ENCODE data around the gene UBR2. TPM values are rescaled to one million over a fixed set of nuclear protein-coding genes. Genes with fewer than 3 reads are reported as not detected.

UBR2 gene
- total RNA-seq, 4 donors from 2014 or later: 36.3 to 54.0 (median 44.3) TPM

DNA sequence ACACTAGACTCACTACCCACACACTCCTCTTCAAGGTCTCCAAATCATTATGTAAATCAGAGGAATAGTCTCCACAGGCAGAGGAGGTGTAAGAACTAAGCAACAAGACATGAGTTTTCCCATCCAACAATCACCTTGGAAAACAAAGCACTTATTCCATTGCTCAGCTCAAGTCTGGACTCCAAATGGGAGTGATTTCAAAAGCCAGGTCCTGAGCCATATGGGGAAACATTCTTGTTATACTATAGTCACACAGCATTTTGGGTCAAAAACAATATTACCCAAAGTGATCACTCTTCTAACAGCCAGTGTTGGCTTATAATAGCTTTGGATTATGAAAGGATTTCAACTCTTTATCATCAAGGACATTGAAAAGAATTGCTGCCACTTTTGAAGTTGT, 162.2 kb downstream of the UBR2 start:
- Histone ChIP-seq H3K36me3 (no peaks in the 10 kb centered on the region), H3K4me3 (replicated peaks in 1 of 3) (no peak overlapping the region), H3K27me3 (no peaks in the 10 kb centered on the region), H3K27ac (peak overlapping the region; percentile 73 to 88 (median 78)), H3K4me1 (peaks cover 6 to 13% of the 10 kb centered on the region in 2 donors), H3K9me3 (no peaks in the 10 kb centered on the region)
- TF ChIP-seq, protein P1, sequence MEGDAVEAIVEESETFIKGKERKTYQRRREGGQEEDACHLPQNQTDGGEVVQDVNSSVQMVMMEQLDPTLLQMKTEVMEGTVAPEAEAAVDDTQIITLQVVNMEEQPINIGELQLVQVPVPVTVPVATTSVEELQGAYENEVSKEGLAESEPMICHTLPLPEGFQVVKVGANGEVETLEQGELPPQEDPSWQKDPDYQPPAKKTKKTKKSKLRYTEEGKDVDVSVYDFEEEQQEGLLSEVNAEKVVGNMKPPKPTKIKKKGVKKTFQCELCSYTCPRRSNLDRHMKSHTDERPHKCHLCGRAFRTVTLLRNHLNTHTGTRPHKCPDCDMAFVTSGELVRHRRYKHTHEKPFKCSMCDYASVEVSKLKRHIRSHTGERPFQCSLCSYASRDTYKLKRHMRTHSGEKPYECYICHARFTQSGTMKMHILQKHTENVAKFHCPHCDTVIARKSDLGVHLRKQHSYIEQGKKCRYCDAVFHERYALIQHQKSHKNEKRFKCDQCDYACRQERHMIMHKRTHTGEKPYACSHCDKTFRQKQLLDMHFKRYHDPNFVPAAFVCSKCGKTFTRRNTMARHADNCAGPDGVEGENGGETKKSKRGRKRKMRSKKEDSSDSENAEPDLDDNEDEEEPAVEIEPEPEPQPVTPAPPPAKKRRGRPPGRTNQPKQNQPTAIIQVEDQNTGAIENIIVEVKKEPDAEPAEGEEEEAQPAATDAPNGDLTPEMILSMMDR (IDR thresholded peaks at IDR 0.05): no peak
- TF ChIP-seq POLR2A (IDR thresholded peaks at IDR 0.05): no peak
- DNase-seq: no peak
- intact Hi-C loops (cut with DNase I): loop anchor here (2.0 to 10.0 kb wide), 2 partner anchors 65 to 149 kb away; partner anchors contain the start of gene RPL7L1

DNA sequence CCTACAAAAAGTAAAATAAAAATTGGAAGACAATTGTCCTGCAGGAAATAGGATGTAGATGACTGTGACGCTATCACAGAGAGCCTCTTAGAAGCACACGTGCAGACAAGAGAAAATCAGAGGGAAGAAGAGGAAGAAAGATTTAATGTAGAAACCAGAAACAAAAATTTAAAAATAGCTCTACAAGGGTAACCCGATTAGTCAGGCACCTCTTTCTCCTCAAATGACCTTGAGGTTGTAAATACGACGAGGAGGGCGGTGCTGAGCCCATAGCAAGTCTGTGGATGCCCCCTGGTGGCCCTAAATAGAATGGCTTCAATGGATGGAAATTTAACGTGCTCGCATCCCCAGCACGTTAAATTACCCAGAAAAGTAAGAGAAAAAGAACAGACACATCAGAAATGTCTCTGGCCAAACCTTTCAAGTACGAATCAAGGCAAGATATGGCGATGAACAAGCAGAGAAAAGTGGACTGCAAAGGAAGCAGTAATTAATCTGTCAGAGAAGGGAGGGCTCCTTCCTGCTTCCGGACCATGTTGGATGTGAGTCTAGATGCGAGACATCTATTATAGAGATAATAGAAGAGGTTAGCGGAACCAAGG, 162.8 kb downstream of the UBR2 start:
- H3K4me3 ChIP-seq (replicated peaks in 1 of 3): peak overlapping the region; percentile 2 to 24 (median 22)
- intact Hi-C loops (cut with DNase I): loop anchor here (2.0 to 10.0 kb wide), 2 partner anchors 66 to 148 kb away; partner anchors contain the start of gene RPL7L1
- WGBS, 2 donors: 5 to 6% methylated on average over 14 of the region's 14 CpGs
- H3K36me3 ChIP-seq: no peaks in the 10 kb centered on the region
- peak overlapping the region; percentile 73 to 88 (median 78) for H3K27ac ChIP-seq
- TF ChIP-seq, protein P1 (IDR thresholded peaks at IDR 0.05): peak; percentile 76 to 99 (median 94)
- no peak for TF ChIP-seq POLR2A (IDR thresholded peaks at IDR 0.05)
- H3K27me3 ChIP-seq: no peaks in the 10 kb centered on the region
- H3K9me3 ChIP-seq: no peaks in the 10 kb centered on the region
- DNase-seq: peak; percentile 83 to 86
- peaks cover 6 to 13% of the 10 kb centered on the region in 2 donors for H3K4me1 ChIP-seq

DNA sequence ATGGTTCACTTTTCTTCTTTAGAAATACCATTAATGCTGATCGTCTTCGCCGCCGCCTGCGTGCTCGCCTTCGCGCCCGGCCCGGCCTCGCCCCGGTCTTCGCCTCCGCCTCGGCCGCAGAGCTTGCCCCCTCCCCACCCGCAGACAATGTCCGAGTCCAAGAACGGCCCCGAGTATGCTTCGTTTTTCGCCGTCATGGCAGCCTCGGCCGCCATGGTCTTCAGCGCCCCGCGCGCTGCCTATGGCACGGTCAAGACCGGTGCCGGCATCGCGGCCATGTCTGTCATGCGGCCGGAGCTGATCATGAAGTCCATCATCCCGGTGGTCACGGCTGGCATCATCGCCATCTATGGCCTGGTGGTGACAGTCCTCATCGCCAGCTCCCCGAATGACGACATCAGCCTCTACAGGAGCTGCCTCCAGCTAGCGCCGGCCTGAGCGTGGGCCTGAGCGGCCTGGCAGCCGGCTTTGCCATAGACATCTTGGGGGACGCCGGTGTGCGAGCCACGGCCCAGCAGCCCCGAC, 163.3 kb downstream of the UBR2 start:
- intact Hi-C loops (cut with DNase I): loop anchor here (2.0 to 10.0 kb wide), 2 partner anchors 66 to 148 kb away; partner anchors contain the start of gene RPL7L1
- no peaks in the 10 kb centered on the region for H3K36me3 ChIP-seq
- no peaks in the 10 kb centered on the region for H3K9me3 ChIP-seq
- H3K27ac ChIP-seq: peak overlapping the region; percentile 73 to 88 (median 78)
- no peak for TF ChIP-seq POLR2A (IDR thresholded peaks at IDR 0.05)
- TF ChIP-seq, protein P1 (IDR thresholded peaks at IDR 0.05): no peak
- peaks cover 6 to 13% of the 10 kb centered on the region in 2 donors for H3K4me1 ChIP-seq
- DNase-seq: peak in 1 of 2 donors; percentile 35
- 25 to 32% methylated on average over 34 to 43 of the region's 52 CpGs for WGBS, 2 donors
- no peaks in the 10 kb centered on the region for H3K27me3 ChIP-seq
- peak overlapping the region; percentile 2 to 24 (median 22) for H3K4me3 ChIP-seq (replicated peaks in 1 of 3)

DNA sequence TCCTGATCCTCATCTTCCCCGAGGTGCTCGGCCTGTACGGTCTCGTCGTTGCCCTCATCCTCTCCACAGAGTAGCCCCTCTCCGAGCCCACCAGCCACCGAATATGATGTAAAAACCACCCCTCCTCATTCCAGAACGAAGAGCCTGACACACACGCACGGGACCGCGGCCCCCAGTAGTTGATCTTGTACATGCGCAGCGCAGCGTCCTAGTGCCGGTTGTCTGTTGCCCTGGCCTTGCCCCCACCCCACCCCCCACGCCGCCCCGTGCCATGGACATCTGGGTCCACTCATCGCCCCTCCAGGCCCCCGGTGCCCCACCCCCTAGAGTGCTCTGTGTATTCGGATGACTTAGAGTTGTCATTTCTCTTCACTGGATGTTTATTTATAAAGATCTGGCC, 163.8 kb downstream of the UBR2 start:
- peak in 1 of 2 donors; percentile 8 for DNase-seq
- TF ChIP-seq POLR2A (IDR thresholded peaks at IDR 0.05): no peak
- 76 to 91% methylated on average over 15 to 22 of the region's 22 CpGs for WGBS, 2 donors
- no peak overlapping the region for H3K4me3 ChIP-seq (replicated peaks in 1 of 3)
- intact Hi-C loops (cut with DNase I): loop anchor here (2.0 to 10.0 kb wide), 2 partner anchors 67 to 147 kb away; partner anchors contain the start of gene RPL7L1
- H3K27ac ChIP-seq: peak overlapping the region in 1 of 3 donors; percentile 73
- H3K27me3 ChIP-seq: no peaks in the 10 kb centered on the region
- H3K9me3 ChIP-seq: no peaks in the 10 kb centered on the region
- H3K36me3 ChIP-seq: no peaks in the 10 kb centered on the region
- peaks cover 6 to 13% of the 10 kb centered on the region in 2 donors for H3K4me1 ChIP-seq

DNA sequence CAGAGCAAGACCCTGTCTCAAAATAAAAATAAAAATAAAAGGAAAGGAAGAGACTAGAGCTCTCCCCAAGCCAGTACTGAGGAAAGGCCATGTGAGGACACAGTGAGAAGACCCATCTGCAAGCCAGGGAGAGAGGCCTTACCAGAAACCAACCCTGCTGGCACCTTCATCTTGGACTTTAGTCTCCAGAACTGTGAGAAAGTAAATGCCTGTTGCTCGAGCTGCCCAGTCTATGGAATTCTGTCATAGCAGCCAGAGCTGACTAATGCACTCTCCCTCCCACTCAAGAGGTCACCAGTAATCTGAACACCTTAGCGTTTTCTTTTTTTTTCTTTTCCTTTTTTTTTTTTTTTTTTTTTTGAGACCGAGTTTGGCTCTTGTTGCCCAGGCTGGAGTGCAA, 165.9 kb downstream of the UBR2 start:
- no peak for DNase-seq
- Histone ChIP-seq H3K36me3 (no peaks in the 10 kb centered on the region), H3K27me3 (no peaks in the 10 kb centered on the region), H3K4me3 (replicated peaks in 1 of 3) (no peak overlapping the region), H3K4me1 (peaks cover 8 to 15% of the 10 kb centered on the region in 2 donors), H3K27ac (no peak overlapping the region), H3K9me3 (no peaks in the 10 kb centered on the region)
- TF ChIP-seq POLR2A (IDR thresholded peaks at IDR 0.05): no peak
- TF ChIP-seq, protein P1 (IDR thresholded peaks at IDR 0.05): no peak
- WGBS, 2 donors: 74 to 83% methylated on average over 3 of the region's 3 CpGs
- intact Hi-C loops (cut with DNase I): loop anchor here (5.0 to 10.0 kb wide), 2 partner anchors 32 to 145 kb away; partner anchors contain the start of gene RPL7L1

Measured in thyroid gland (tissue), 4 donors.